IMR-90 (cell line): ENCODE measurements around the gene ACE. TPM values are rescaled to one million over a fixed set of nuclear protein-coding genes. Genes with fewer than 3 reads are reported as not detected.

Source experiments
- ATAC-seq: fragments of 200-7000 bp; cut with Tn5 transposase; 2 replicates; pipeline ENCODE4 v1.9.1; 2020; ENCODE audit warnings: low read depth, mild to moderate bottlenecking, moderate library complexity
- BruUV-seq: library from RNA; stranded (reverse); fragments of 400-500 nt; replicated peaks from 2 replicates; lab custom pipeline; 2021; lab: Mats Ljungman, UMichigan
- CTCF ChIA-PET: fragments of 300-600 bp; formaldehyde crosslinking; extraction: SDS; loops from one replicate; lab custom pipeline; 2021; ENCODE audit warnings: antibody characterized with exemption; lab: Yijun Ruan, JAX
- POLR2A ChIA-PET: fragments of 300-600 bp; sonication (Branson Sonifier 250); formaldehyde crosslinking; loops from one replicate; lab custom pipeline; 2022; ENCODE audit warnings: antibody characterized with exemption; ENCODE audit not compliant: unreplicated experiment; lab: Charles Lee
- DNase-seq: peaks from one replicate; pipeline ENCODE4 v3.0.0; 2013
- H2AFZ ChIP-seq: replicated peaks from 2 replicates; pipeline ENCODE3; 2013; ENCODE audit warnings: low read length, mild to moderate bottlenecking; ENCODE audit not compliant: poor library complexity
- H2AK5ac ChIP-seq: 2 replicates; pipeline ENCODE4 v1.6.1; 2013; ENCODE audit warnings: low read depth, low read length, inconsistent platforms
- H2AK9ac ChIP-seq: replicated peaks from 2 replicates; pipeline ENCODE3; 2013; ENCODE audit warnings: mild to moderate bottlenecking, low read depth, low read length, moderate library complexity; ENCODE audit not compliant: poor library complexity
- H2BK120ac ChIP-seq: 2 replicates; pipeline ENCODE4 v1.6.1; 2013; ENCODE audit warnings: low read depth, low read length, inconsistent platforms
- H2BK15ac ChIP-seq: 3 replicates; pipeline ENCODE4 v1.6.1; 2013; ENCODE audit warnings: low read depth, low read length, inconsistent platforms
- H2BK20ac ChIP-seq: 2 replicates; pipeline ENCODE4 v1.6.1; 2013; ENCODE audit warnings: low read depth, mild to moderate bottlenecking, inconsistent platforms, low read length, moderate library complexity
- H2BK5ac ChIP-seq: 2 replicates; pipeline ENCODE4 v1.6.1; 2013; ENCODE audit warnings: mild to moderate bottlenecking, low read depth, low read length, inconsistent platforms; ENCODE audit not compliant: poor library complexity, severe bottlenecking
- H3K14ac ChIP-seq: replicated peaks from 2 replicates; pipeline ENCODE4 v1.6.1; 2013; ENCODE audit warnings: low read depth, low read length, inconsistent platforms
- H3K18ac ChIP-seq: 2 replicates; pipeline ENCODE4 v1.6.1; 2013; ENCODE audit warnings: low read depth, low read length, control low read depth
- H3K23ac ChIP-seq: 2 replicates; pipeline ENCODE4 v1.6.1; 2013; ENCODE audit warnings: low read depth, low read length, inconsistent platforms
- H3K27ac ChIP-seq: 2 replicates; pipeline ENCODE4 v1.5.1; 2013; ENCODE audit warnings: mild to moderate bottlenecking, control low read depth, low read length; ENCODE audit not compliant: insufficient read depth
- H3K27me3 ChIP-seq: 2 replicates; pipeline ENCODE4 v1.6.1; 2013; ENCODE audit warnings: low read length; ENCODE audit not compliant: control insufficient read depth, insufficient read depth
- H3K36me3 ChIP-seq: 2 replicates; pipeline ENCODE4 v1.6.1; 2013; ENCODE audit warnings: low read length, mixed read lengths; ENCODE audit not compliant: control insufficient read depth, insufficient read depth
- H3K4ac ChIP-seq: 2 replicates; pipeline ENCODE4 v1.6.1; 2013; ENCODE audit warnings: low read depth, low read length, inconsistent platforms
- H3K4me1 ChIP-seq: 2 replicates; pipeline ENCODE4 v1.6.1; 2013; ENCODE audit warnings: low read length, mixed read lengths; ENCODE audit not compliant: control insufficient read depth, insufficient read depth
- H3K4me2 ChIP-seq: 2 replicates; pipeline ENCODE4 v1.6.1; 2013; ENCODE audit warnings: low read depth, mild to moderate bottlenecking, control low read depth, low read length, moderate library complexity
- H3K4me3 ChIP-seq: 2 replicates; pipeline ENCODE4 v1.5.1; 2013; ENCODE audit warnings: low read depth, mild to moderate bottlenecking, control low read depth, low read length, moderate library complexity; ENCODE audit not compliant: insufficient read depth
- H3K56ac ChIP-seq: 2 replicates; pipeline ENCODE4 v1.6.1; 2013; ENCODE audit warnings: low read length, inconsistent platforms; ENCODE audit not compliant: insufficient read depth; ENCODE audit errors: extremely low read depth
- H3K79me1 ChIP-seq, 2 experiments: 2 replicates each; pipeline ENCODE4 v1.6.1; 2013; ENCODE audit warnings: low read length in 2 of 2, inconsistent platforms in 1 of 2, low read depth in 1 of 2
- H3K9ac ChIP-seq: 2 replicates; pipeline ENCODE4 v1.6.1; 2013; ENCODE audit warnings: low read depth, low read length, control low read depth
- H3K9me1 ChIP-seq: 2 replicates; pipeline ENCODE4 v1.6.1; 2013; ENCODE audit warnings: low read length, inconsistent platforms; ENCODE audit not compliant: insufficient read depth
- H3K9me3 ChIP-seq: 2 replicates; pipeline ENCODE4 v1.6.1; 2013; ENCODE audit warnings: low read length; ENCODE audit not compliant: control insufficient read depth, insufficient read depth
- H4K20me1 ChIP-seq: 2 replicates; pipeline ENCODE4 v1.6.1; 2013; ENCODE audit warnings: low read length, inconsistent platforms; ENCODE audit not compliant: insufficient read depth
- H4K5ac ChIP-seq: 2 replicates; pipeline ENCODE4 v1.6.1; 2013; ENCODE audit warnings: mild to moderate bottlenecking, low read depth, low read length, control low read depth
- H4K8ac ChIP-seq, 2 experiments: 2 replicates each; pipeline ENCODE4 v1.6.1; 2013; ENCODE audit warnings: low read depth in 2 of 2, low read length in 2 of 2, control low read depth in 1 of 2, inconsistent platforms in 1 of 2
- H4K91ac ChIP-seq: 2 replicates; pipeline ENCODE4 v1.6.1; 2013; ENCODE audit warnings: low read depth, low read length, inconsistent platforms; ENCODE audit not compliant: insufficient read depth
- BHLHE40 ChIP-seq: fragments of 150-350 bp; IDR thresholded peaks from 2 replicates; pipeline ENCODE4 v1.6.1; 2016; ENCODE audit warnings: mild to moderate bottlenecking, low read depth, low read length
- CEBPB ChIP-seq: IDR thresholded peaks from 2 replicates; pipeline ENCODE4 v1.6.1; 2012; ENCODE audit warnings: low read depth, low read length, improper control_type of control experiment
- CHD1 ChIP-seq: IDR thresholded peaks from 2 replicates; pipeline ENCODE4 v1.6.1; 2012; ENCODE audit warnings: low read depth, low read length, improper control_type of control experiment
- FOS ChIP-seq: fragments of 150-350 bp; IDR thresholded peaks from 2 replicates; pipeline ENCODE4 v1.6.1; 2016; ENCODE audit warnings: low read depth, low read length
- MAFK ChIP-seq: IDR thresholded peaks from 2 replicates; pipeline ENCODE4 v1.6.1; 2012; ENCODE audit warnings: low read depth, low read length, improper control_type of control experiment
- MAZ ChIP-seq: IDR thresholded peaks from 2 replicates; pipeline ENCODE4 v1.6.1; 2012; ENCODE audit warnings: low read depth, mild to moderate bottlenecking, low read length, improper control_type of control experiment, moderate library complexity, borderline replicate concordance
- MXI1 ChIP-seq: IDR thresholded peaks from 2 replicates; pipeline ENCODE4 v1.6.1; 2012; ENCODE audit warnings: low read depth, mild to moderate bottlenecking, low read length, moderate library complexity, borderline replicate concordance
- NFE2L2 ChIP-seq: fragments of 150-350 bp; IDR thresholded peaks from 2 replicates; pipeline ENCODE4 v1.6.1; 2016; ENCODE audit warnings: low read depth, mild to moderate bottlenecking, low read length
- POLR2A ChIP-seq: IDR thresholded peaks from 2 replicates; pipeline ENCODE4 v1.6.1; 2012; ENCODE audit warnings: mild to moderate bottlenecking, low read depth, low read length
- RAD21 ChIP-seq: IDR thresholded peaks from 2 replicates; pipeline ENCODE4 v1.6.1; 2012; ENCODE audit warnings: low read length, improper control_type of control experiment
- RCOR1 ChIP-seq: IDR thresholded peaks from 2 replicates; pipeline ENCODE4 v1.6.1; 2012; ENCODE audit warnings: mild to moderate bottlenecking, low read length, improper control_type of control experiment; ENCODE audit not compliant: insufficient replicate concordance
- RFX5 ChIP-seq: IDR thresholded peaks from 2 replicates; pipeline ENCODE4 v1.8.0; 2012; ENCODE audit warnings: low read depth, mild to moderate bottlenecking, low read length, moderate library complexity
- SMC3 ChIP-seq: fragments of 150-350 bp; IDR thresholded peaks from 2 replicates; pipeline ENCODE4 v1.6.1; 2016; ENCODE audit warnings: low read depth, mild to moderate bottlenecking, antibody characterized with exemption, low read length, moderate library complexity
- WGBS, 2 experiments: methylation state at CpG; one replicate each; pipeline versions ENCODE4 v1.1.5 to v1.1.7; 2013; ENCODE audit warnings: missing lambda C conversion rate in 2 of 2; ENCODE audit not compliant: insufficient read length in 1 of 2; ENCODE audit errors: extremely low coverage in 2 of 2; 5-methylcytosine and 5-hydroxymethylcytosine counted together
- dilution Hi-C: fragments of 300-500 bp; cut with HindIII; formaldehyde crosslinking; loops from one replicate; pipeline ENCODE4 v1.14.3; 2018; ENCODE audit warnings: low sequenced_read_pairs; ENCODE audit not compliant: unreplicated experiment
- in situ Hi-C: fragments of 300-500 bp; cut with MboI; formaldehyde crosslinking; loops from 3 replicates; pipeline ENCODE4 v1.14.3; 2019; ENCODE audit warnings: low sequenced_read_pairs, inconsistent platforms, mixed read lengths
- intact Hi-C: fragments of 100-400 bp; cut with micrococcal nuclease; formaldehyde crosslinking; loops from 2 replicates; pipeline ENCODE4 v1.10.0; 2022
- polyA plus RNA-seq, 3 experiments: library from polyadenylated mRNA; depleted of rRNA; stranded (reverse); fragments of >200 nt; gene quantifications; 2 replicates each; pipeline ENCODE4 v1.2.3, GENCODE V29; 2012; ENCODE audit warnings: low replicate concordance in 1 of 3
- total RNA-seq: library from RNA; depleted of rRNA; stranded (reverse); fragments of >200 nt; gene quantifications from 2 replicates; pipeline ENCODE4 v1.2.3, GENCODE V29; 2012
- TF ChIP-seq, protein P1 (sequence below): conservative IDR thresholded peaks from 2 replicates; pipeline ENCODE4 v1.5.1; 2012; ENCODE audit warnings: mild to moderate bottlenecking, low read depth, low read length, improper control_type of control experiment
- TF ChIP-seq, protein P2 (sequence below): fragments of 150-350 bp; IDR thresholded peaks from 2 replicates; pipeline ENCODE4 v1.6.1; 2016; ENCODE audit warnings: low read depth, mild to moderate bottlenecking, low read length, moderate library complexity, borderline replicate concordance
- TF ChIP-seq, protein P3 (sequence below): fragments of 150-350 bp; IDR thresholded peaks from 2 replicates; pipeline ENCODE4 v1.6.1; 2017; ENCODE audit warnings: mild to moderate bottlenecking, antibody characterized with exemption, low read length, low read depth

The ACE gene
- total and polyA plus RNA-seq, 2 of the 4 experiments (the other 2 are of a cell fraction): 1.4 to 5.8 TPM

DNA sequence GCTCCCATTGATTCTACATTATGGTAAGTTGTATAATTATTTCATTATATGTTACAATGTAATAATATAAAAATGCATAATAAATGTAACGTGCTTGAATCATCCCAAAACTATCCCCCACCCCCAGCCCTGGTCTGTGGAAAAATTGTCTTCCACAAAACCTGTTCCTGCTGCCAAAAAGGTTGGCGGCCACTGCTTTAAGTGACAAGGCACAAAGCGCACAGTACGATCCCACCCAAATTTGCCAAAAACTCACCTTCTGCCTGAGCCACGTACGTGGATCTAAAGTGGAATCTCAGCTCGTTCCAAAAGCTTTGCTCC lies 45.3 kb upstream of the ACE start:
- Histone ChIP-seq H2AFZ (no peak overlapping the region), H4K8ac (peak overlapping the region in 1 of 2 experiments; percentile 6; a peak in 1 of 4 replicates), H3K9ac (no peak overlapping the region), H4K20me1 (no peaks in the 10 kb centered on the region; the same call in 1 of the 2 replicates), H4K5ac (0 out of 2 replicates have a peak overlapping the region, but pooled peaks have one; percentile 13), H3K18ac (no peak overlapping the region), H3K4me2 (no peak overlapping the region), H2AK9ac (no peak overlapping the region), H2BK15ac (peak overlapping the region; percentile 32; the same call in 1 of the 3 replicates), H3K9me3 (no peaks in the 10 kb centered on the region), H3K14ac (peak overlapping the region; percentile 2; the same call in 1 of the 2 replicates), H3K23ac (no peak overlapping the region), H3K56ac (no peak overlapping the region), H2AK5ac (peak overlapping the region; percentile 27; the same call in 1 of the 2 replicates), H3K4me1 (peaks cover 34% of the 10 kb centered on the region), H3K27ac (no peak overlapping the region), H4K91ac (0 out of 2 replicates have a peak overlapping the region, but pooled peaks have one; percentile 14), H2BK20ac (peak overlapping the region; percentile 52; the same call in 1 of the 2 replicates), H2BK5ac (no peak overlapping the region), H3K79me1 (peaks cover 0 to 9% of the 10 kb centered on the region in 2 experiments; a peak in 1 of 4 replicates), H3K27me3 (no peaks in the 10 kb centered on the region), H3K4me3 (no peak overlapping the region), H3K4ac (peak overlapping the region; percentile 15), H2BK120ac (no peak overlapping the region), H3K9me1 (peaks cover 24% of the 10 kb centered on the region), H3K36me3 (peaks cover 8% of the 10 kb centered on the region; the same call in 1 of the 2 replicates)
- BruUV-seq: no TSS peak
- 92% methylated on average over 3 of the region's 7 CpGs; no CpG with 5 or more reads in 1 of the 2 experiments for WGBS, 2 experiments
- ATAC-seq (no peak), DNase-seq (no peak)
- intact Hi-C loops: no loop called here
- POLR2A ChIA-PET: no interaction called here
- CTCF ChIA-PET: interaction anchor here (0.9 kb wide), 1 partner anchor 180 kb away, joined by 4 read pairs; no protein-coding TSS in a partner anchor
- in situ Hi-C loops: no loop called here
- dilution Hi-C loops: no loop called here
- TF ChIP-seq SMC3 (no peak), RCOR1 (no peak), RAD21 (no peak), MXI1 (no peak), MAZ (no peak), POLR2A (no peak), BHLHE40 (no peak), FOS (no peak), CHD1 (no peak), RFX5 (no peak), NFE2L2 (no peak), MAFK (no peak), CEBPB (no peak)
- TF ChIP-seq, protein P1, sequence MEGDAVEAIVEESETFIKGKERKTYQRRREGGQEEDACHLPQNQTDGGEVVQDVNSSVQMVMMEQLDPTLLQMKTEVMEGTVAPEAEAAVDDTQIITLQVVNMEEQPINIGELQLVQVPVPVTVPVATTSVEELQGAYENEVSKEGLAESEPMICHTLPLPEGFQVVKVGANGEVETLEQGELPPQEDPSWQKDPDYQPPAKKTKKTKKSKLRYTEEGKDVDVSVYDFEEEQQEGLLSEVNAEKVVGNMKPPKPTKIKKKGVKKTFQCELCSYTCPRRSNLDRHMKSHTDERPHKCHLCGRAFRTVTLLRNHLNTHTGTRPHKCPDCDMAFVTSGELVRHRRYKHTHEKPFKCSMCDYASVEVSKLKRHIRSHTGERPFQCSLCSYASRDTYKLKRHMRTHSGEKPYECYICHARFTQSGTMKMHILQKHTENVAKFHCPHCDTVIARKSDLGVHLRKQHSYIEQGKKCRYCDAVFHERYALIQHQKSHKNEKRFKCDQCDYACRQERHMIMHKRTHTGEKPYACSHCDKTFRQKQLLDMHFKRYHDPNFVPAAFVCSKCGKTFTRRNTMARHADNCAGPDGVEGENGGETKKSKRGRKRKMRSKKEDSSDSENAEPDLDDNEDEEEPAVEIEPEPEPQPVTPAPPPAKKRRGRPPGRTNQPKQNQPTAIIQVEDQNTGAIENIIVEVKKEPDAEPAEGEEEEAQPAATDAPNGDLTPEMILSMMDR: no peak
- TF ChIP-seq, protein P2, sequence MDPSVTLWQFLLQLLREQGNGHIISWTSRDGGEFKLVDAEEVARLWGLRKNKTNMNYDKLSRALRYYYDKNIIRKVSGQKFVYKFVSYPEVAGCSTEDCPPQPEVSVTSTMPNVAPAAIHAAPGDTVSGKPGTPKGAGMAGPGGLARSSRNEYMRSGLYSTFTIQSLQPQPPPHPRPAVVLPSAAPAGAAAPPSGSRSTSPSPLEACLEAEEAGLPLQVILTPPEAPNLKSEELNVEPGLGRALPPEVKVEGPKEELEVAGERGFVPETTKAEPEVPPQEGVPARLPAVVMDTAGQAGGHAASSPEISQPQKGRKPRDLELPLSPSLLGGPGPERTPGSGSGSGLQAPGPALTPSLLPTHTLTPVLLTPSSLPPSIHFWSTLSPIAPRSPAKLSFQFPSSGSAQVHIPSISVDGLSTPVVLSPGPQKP: no peak
- TF ChIP-seq, protein P3, sequence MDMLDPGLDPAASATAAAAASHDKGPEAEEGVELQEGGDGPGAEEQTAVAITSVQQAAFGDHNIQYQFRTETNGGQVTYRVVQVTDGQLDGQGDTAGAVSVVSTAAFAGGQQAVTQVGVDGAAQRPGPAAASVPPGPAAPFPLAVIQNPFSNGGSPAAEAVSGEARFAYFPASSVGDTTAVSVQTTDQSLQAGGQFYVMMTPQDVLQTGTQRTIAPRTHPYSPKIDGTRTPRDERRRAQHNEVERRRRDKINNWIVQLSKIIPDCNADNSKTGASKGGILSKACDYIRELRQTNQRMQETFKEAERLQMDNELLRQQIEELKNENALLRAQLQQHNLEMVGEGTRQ: no peak
